HG02623 (cell line): ENCODE data around the gene ZNF254.
"Not testable (repeated sequence)": the region's sequence is repeated elsewhere in the genome, so short reads cannot be mapped to it uniquely, and the experiment has no call there.

Source experiments
- ATAC-seq: cut with Tn5 transposase; IDR thresholded peaks from one replicate; pipeline ENCODE4 v1.9.1; 2021; ENCODE audit warnings: moderate library complexity; ENCODE audit not compliant: unreplicated experiment

ZNF254 gene

DNA sequence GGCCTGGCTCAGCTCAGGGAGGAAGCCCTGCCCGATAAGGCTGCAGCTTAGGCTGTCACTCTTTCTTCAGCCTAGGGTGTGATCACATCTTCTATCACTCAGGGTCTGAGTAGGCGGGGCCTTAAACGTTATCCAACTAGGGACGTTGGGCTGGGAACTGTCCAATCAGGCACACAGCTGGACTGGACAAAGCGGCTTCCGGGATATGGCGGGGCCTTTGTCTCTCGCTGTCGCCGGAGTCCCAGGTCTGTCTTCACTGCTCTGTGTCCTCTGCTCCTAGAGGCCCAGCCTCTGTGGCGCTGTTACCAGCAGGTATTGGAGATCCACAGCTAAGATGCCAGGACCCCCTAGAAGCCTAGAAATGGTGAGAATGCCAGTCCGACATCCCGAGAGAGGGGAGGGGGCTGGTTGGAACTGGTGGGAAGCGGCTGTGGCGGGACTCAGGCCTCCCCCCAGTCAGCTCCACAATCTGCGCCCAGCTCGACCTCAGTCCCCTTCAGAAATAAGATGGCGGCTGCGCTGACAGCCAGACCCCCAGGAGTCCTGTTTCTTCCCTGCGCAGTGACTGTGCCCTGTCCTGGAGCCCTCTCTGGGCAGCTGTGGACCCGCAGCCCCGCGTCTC lies at the start of gene ZNF254:
TSS of gene ZNF254 (plus strand) at position 214 of the 622 bp plus-strand sequence. CDS start at position 335, 121 bp downstream.
- ATAC-seq: peak; percentile 100

DNA sequence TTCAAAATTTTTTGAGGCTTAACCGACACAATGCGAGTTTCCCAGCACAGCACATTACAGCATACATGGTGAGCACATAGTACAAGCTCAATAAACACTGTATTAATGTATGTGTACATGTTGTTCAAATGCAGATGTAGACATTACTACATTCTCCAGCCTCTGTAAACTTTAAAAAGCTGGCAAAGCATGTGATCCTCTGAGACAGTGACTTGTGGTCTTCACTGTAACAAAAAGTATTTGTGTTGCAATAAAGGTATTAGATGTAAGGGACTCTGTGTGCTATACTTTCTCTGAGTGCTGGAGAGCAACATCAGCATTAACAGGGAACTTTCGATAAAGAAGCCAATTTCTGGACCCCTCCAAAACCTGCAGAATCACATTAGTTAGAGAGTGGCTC lies 46.4 kb upstream of the ZNF254 start:
- no peak for ATAC-seq

DNA sequence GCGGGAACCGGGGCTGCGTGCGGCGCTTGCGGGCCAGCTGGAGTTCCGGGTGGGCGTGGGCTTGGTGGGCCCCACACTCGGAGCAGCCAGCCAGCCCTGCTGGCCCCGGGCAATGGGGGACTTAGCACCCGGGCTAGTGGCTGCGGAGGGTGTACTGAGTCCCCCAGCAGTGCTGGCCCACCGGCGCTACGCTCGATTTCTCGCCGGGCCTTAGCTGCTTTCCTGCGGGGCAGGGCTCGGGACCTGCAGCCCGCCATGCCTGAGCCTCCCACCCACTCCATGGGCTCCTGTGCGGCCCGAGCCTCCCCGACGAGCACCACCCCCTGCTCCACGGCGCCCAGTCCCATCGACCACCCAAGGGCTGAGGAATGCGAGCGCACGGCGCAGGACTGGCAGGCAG lies 45.7 kb upstream of the ZNF254 start:
- not testable (repeated sequence) for ATAC-seq

DNA sequence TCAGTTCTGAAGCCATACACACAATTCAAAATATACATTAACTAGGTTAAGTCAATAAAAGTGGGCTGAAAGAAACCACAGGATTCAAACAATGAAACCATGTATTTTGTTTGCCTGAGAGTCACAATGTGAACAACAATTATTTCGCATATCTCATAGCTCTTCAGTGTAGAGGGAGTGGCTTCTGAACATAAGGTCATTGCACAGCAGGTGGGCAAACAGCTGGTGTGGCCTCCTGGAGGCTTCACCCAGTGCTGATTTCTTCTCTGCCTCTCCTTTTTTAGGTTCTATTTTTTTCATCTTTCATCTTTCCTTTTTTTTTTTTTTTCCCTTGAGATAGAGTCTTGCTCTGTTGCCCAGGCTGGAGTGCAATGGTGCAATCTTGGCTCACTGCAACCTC lies 40.4 kb upstream of the ZNF254 start:
- ATAC-seq: no peak

DNA sequence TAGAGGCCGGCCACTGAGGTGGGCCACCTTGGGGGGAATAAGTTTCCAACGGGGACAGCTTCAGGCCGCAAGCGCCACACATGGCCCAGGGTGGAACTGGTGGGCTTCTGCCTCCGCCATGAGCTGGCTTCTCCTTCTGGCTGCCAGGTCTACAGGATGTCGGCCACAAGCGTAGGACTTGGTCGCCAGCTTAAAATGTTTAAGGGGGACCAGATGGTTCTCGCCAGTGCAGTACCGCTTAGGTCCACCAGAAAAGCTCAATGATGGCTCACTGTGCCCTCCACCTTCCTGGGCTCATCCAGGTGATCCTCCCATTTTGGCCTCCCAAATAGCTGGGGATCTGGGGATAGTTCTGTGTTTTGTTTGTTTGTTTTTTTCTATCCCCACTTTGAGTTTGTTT lies 38.7 kb upstream of the ZNF254 start:
- ATAC-seq: no peak

DNA sequence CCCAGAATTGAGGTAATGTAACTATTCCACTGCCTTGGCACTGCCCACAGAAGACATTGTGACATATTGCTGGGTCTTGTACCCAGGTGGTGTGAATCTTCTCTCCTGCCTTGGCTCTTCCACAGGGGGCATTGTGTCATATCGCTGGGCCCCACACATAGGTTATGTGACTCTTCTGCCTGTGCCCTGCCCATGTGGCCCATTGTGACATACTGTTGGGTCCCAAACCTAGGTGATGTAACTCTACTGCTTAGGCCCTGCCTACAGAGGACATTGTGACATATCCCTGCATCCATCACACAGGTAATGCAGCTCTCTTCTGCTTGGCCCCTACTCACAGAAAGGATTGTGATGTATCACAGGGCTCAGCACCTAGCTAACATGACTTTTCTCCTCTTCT lies 37.5 kb upstream of the ZNF254 start:
- ATAC-seq: no peak

DNA sequence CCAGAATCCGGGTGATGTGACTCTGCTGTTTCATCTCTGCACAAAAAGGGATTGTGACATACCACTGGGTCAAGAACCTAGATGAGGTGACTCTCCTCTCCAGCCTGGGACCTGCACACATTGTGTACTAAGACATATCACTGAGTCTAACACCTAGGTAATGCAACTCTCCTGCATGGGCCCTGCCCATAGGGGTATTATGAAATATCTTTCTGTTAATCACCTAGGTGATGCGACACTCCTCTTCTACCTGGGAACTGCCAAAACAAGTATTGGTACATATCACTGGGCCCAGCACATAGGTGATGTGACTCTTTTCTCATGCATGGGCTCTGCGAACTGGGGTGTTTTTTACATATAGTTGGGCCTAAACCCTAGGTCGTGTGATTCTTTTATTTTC lies 35.5 kb upstream of the ZNF254 start:
- ATAC-seq: no peak

DNA sequence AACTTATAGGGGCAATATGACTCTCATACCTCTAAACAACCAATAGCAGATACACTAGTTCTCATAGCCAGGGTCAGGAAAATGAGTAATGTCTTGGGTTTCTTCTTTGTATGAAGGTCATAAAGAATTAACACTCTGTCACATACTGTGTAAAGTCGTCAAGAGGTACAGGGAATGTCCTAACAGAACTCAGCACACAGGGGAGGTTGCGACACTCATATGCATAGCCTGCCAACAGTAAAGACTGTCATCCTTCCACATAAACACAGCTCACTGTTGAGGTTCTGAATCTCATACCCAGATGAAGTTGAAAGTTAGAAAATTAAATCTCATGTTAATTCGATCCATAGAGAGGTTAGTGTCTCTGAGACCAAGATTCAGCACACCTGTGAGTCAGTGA lies 34.2 kb upstream of the ZNF254 start:
- ATAC-seq: no peak

DNA sequence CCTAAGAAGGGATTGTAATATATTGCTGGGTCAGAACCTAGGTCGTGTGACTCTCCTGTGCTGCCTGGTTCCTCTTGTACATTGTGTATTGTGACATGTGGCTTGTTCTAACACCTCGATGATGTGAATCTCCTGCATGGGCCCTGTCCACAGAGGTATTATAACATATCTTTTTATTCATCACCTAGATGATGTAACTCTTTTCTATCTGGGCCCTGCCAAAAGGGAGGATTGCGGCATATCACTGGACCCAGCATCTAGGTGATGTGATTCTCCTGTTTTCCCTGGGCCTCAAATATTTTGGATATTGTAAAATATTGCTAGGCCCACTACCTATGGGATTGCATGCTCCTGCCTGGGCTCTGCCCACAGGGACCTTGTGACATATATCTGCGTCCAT lies 33.4 kb upstream of the ZNF254 start:
- ATAC-seq: no peak

DNA sequence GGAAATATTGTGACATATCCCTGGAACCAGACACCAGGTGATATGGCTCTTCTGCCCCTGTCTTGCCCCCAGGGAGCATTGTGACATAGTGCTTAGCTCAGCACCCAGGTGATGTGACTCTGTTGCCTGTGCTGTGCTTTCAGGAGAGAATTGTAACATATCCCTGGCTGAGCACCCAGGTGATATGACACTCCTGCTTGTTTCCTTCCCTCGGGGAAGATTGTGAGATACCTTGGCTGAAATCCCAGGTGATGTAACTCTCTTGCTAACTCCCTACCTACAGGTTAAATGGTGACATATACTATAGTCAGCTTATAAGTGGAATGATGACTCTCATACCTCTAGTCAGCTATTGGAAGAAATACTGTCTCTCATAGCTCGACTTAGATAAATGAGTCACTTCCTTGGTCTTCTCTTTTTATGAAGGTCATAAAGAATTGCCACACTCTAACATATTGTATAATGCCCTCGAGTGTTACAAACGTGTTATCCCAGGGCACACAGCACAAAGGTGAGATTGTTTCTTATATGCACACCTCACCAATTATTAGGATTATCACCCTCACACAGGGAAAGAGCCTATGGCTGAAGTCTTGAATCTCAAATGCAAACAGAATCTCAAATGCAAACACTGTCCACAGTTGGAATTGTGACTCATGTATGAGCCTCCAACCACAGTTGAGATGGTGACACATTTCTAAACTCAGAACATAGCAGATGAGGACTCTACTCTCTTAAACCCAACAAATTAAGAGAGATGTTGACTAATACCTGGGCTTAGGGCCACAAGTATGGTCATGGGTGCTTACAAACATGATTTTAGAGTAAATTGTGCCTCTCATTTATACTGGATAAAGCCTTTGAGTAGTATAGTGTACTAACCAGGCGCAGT lies 32.7 kb upstream of the ZNF254 start:
- no peak for ATAC-seq

DNA sequence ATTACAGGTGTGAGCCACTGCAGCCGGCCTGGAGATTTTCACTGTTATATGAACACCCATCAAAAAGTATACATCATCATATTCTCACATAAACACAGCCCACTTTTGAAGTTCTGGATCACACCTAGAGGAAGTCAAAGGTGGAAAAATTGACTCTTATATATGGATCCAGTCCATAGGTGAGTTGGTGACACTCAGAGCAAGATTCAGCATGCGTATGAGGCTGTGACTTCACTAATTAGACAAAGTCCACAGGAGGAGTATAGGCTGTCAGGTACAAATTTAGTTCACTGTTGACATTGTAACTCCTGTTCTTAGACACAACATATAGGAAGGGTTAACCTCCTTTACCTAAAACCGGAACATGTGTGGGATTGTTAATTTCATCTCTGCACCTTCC lies 31.4 kb upstream of the ZNF254 start:
- no peak for ATAC-seq

DNA sequence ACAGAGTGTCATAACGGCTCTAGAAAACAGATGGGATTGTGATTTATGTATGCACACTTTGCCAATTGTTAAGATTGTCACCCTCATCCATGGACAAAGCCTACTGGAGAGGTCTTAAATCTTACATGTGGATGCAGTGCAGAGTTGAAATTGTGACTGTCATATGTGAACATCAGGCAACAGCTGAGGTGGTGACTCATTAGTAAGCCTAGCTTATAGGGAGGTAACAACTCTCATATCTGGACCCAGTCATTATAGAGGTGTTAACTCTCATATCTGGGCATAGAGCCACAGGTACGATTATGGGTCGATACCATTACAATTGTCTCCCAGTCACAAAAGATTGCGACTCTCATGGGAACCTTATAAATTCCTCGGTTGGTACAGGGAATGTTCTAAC lies 29.8 kb upstream of the ZNF254 start:
- ATAC-seq: no peak

DNA sequence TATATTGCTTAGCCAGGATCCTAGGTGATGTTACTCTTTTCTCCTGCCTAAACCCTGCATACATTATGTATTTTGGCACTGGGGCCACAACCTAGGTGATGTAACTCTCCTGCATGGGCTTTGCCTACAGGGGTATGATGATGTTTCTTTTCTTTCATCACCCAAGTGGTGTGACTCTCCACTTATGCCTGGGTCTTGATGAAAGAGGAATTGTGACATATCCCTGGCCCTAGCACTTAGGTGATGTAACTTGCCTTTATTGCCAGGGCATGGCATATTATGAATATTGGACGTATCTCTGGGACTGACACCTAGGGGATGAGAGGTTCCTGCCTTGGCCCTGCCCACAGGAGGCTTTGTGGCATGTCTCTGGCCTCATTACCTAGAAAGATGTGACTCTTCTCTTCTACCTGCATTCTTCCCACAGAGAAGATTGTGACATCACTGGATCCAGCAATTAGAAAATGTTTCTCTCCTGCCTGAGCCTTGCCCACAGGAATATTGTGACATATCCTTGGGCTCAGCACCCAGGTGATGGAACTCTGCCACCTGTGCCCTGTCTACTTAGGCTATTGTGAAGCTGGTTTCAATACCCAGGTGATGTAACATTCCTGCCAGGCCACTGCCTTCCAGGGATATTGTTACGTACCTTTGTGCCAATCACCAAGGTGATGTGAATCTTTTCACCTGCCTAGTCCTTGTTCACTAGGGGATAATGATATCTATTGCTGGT lies 27.3 kb upstream of the ZNF254 start:
- ATAC-seq: no peak

DNA sequence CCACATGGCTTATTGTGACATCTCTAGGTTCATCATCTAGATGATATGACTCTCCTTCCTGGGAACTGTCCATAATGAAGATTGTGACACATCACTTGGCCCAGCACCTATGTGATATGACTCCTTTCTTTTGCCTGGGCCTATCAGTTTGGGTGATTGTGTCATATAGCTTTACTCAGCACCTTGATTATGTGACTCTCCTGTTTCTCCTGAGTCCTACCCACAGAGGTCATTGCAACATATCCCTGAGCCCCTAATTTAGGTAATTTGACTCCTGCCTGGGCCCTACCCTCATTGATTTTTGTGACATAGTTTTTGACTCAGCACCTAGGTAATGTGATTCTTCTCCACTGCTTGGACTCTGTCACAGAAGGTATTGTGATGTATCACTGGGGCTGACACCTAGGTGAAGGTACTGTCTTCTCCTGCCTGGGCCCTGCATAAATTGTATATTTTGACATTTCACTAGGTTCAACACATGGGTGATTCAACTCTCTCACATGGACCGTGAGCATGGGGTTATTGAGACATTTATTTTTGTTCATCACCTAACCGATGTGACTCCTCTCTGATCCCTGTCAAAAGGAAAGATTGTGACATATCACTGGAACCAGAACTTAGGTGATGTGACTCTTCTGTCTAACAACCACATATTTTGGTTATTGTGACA lies 26.2 kb upstream of the ZNF254 start:
- no peak for ATAC-seq

DNA sequence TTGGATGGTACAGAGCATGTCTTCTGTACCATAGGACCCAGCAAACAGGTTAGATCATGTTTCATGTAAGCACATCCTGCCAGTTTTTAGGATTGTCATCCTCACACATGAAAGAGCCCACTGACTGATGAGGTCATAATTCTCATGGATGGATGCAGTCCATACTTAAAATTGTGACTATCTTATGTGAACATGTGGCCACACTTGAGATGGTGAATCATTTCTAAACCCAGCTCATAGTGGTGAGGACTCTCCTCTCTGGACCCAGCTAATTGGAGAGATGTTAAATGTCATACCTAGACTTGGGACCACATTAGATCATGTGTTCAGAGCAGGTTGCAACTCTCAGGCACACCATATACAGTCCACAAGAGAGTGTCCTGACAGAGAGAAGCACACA lies 24.8 kb upstream of the ZNF254 start:
- no peak for ATAC-seq

DNA sequence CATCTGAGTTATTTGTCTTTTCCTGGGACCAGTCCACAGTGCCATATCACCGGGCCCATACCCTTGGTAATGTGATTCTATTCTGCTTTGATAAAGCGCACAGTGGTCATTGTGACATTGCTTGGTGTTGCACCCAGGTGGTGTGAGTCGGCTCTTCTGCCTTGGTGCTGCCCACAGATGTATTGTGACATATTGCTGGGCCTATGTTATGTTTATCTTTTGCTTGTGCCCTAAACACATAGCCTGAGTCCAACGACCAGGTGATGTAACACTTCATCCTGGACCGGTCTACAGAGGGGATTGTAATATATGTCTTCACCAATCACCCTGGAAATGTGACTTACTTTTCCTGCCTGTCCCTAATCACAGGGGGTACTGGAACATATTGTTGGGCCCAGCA lies 23.7 kb upstream of the ZNF254 start:
- ATAC-seq: no peak

DNA sequence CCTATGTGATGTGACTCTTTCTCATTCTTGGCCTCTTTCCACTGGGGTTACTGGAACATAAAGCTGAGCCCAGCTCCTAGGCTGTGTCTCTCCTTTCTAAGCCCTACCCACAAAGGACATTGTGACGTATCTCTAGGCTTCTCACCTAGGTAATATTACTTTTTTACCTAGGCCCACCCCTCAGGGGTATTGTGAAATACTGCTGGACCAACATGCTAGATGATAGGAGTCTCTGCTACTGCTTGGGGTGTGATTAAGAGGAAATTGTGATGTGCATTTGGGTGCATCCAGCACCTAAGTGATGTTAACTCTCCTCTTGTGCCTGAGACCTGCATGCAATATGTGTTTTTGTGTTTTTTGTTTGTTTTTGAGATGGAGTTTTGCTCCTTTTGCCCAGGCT lies 22.8 kb upstream of the ZNF254 start:
- no peak for ATAC-seq

DNA sequence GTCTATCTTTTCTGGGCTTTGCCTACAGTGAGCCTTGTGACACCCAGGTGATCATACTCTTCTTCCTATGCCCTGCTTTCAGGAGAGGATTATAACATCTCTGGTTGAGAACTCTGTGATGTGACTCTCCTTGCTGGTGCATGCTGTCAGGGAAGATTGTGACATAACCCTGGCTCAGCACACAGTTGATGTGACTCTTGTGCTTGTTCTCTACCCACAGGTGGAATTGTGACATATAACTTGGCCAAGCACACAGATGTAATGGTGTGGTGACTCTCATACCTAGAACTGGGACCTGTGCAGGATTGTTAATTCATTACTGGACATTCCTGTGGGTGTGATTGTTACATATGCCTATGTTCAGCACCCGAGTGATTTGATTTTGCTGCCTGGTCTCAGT lies 21.7 kb upstream of the ZNF254 start:
- ATAC-seq: no peak

DNA sequence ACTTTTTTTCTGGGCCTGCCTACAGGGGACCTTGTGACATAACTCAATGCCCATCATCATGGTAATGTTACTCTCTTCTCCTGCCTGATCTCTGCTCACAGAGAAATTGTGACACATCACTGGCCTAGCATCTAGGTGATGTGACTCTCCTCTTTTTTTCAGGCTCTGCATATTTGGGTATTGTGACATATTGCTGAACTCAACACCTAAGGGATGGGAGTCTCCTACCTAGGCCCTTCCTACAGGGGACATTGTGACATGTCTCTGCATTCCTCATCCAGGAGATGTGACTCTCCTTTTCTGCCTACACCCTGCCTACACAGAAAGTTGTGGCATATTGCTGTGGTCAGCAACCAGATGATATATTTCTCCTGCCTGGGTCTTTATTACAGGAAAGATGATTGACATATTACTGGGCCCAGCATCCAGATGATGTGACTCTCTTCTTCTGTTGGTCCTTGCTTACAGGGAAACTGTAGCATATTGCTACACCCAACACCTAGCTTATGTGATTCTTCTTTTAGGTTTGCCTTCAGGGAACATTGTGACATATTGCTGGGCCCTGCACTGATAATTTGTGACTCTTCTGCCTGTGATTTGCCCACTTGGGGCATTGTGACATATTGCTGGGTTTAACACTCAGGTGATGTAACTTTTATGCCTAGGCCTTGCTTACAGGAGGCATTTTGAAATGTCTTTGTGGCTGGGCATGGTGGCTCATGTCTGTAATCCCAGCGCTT lies 21.0 kb upstream of the ZNF254 start:
- ATAC-seq: no peak

DNA sequence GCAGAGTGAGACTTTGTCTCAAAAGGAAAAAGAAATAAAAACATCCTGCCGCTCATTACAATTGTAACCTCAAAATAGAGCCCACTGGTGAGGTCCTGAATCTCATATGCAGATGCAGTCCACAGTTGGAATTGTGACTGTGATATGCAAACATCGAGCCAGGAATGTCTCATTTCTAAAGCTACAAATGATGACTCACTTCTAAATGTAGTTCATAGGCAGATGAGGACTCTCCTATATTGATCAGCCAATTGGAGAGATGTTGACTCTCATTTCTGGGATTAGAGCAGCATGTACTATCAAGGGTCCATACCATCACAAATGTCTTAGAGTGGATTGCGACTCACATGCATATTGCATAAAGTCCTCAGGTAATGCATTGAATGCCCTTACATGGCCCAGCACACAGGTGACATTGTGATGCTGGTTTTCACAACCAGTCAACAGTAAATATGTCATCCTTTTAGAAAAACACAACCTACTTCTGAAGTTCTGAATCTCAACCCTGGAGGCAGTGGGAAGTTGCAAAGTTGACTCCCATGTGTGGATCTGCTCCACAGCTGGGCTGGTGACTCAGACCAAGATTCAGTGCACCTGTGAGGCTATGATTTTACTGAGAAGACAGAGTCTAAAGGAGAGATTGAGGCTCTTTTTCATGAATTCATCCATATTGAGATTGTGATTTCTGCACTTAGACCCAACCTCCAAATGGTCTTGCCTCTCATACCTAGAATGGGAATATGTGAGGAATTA lies 16.9 kb upstream of the ZNF254 start:
- no peak for ATAC-seq
